CMK (cell line): ENCODE results near the gene SLC30A2.

ENCODE experiments used
- DNase-seq: peaks from one replicate; pipeline ENCODE4 v3.0.0-alpha.2; 2010; ENCODE audit warnings: low read depth

Gene SLC30A2

DNA sequence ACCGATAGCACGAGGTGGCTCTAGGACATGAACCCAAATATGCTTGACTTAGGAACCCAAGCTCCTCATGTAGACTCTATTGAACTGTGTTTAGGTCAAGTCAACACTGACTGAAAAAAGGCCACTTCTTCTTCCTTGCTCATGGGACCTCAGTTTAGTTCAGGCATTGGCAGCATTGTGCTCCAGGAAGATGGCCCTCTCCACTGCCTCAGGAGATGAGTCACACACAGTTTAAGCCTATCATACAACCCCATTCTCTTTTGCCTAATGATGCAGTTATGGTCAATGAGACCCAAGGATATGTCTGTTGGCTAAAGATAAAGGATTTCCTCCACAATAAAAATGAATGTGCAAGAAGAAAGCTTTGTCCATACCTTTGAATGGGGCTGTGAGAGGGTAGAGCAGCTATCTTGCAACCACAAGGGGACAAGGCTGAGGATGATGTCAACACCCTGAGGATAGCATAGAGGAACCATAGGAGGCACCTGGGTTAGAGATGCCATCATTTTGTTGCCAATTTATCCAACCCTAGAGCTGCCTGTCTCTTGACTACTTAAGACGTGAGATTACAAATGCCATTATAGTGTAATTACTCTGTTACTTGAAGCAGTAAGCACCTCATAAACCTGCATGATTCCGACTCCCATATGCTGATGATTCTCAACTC lies 24.5 kb upstream of the SLC30A2 start:
- DNase-seq, result peak; percentile 92

GRCh38 chr1:26069941-26070295 lies 24.0 kb upstream of the SLC30A2 start:
- DNase-seq, result no peak

DNA sequence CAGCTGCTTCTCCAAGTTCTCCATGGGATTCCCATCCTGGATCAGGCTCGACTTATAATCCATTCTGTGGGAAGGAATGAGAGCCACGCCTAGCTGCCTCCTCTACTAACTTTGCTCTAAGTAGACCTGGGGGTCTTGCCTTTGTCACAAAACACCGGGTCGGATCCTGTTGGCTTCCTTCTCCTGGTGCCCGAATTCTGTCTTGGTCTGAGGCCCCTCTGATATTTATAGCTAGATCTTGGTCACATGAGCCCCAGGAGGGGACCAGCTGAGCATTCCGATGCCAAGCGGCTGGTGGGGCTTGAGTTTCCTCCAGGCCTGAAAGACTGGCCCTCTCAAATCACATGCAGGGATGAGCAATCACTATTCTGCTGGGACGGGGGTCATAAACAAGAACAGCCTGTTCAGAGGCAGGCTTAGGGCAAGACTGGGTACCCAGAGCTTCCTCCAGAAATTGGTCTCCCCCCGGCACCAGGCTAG lies 21.6 kb upstream of the SLC30A2 start, which contains the start of gene TRIM63:
TRIM63 (minus strand) TSS at position 199 of the 480 bp plus-strand sequence; CDS start at position 63, 136 bp downstream.
- DNase-seq, result no peak

GRCh38 chr1:26066857-26067256 lies 20.9 kb upstream of the SLC30A2 start:
- no peak for DNase-seq

DNA sequence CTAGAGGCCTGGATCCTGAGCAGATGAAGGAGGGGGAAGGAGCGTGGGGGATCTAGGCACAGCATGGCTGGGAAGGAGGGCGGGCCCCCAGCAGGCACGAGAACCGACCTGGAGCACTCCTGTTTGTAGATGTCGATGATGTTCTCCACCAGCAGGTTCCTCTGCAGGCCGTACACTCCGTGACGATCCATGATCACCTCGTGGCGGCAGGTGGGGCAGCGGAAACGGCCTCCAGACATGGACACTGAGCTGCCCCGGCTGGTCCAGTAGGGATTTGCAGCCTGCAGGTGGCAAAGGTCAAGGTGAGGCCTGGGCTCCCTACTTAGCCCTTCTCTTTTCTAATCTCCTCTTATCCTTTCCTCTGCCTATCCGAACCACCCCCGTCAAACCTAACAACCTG lies 20.2 kb upstream of the SLC30A2 start:
- DNase-seq, result no peak

GRCh38 chr1:26064553-26064952 lies 18.6 kb upstream of the SLC30A2 start:
- DNase-seq, result no peak

GRCh38 chr1:26060832-26061574 lies 15.1 kb upstream of the SLC30A2 start:
- DNase-seq, result no peak

DNA sequence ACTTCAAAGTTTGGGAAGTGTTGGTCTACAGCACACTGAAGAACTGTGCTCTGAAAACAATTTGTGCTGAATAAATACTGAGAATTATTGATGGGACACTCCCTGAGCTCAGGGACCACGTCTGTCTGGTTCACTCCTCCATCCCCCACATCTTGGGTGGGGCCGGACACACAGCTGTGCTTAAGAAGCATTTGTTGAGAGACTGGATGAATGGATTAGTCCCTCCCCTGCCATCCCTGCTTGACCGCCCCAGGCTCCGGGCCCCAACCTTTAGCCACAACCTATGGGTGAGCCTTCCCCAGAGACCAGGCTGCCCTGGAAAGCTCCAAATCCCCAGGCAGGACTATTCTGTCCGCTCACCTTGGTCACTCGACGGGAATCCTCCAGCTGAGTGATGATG lies 14.0 kb upstream of the SLC30A2 start:
- no peak for DNase-seq

DNA sequence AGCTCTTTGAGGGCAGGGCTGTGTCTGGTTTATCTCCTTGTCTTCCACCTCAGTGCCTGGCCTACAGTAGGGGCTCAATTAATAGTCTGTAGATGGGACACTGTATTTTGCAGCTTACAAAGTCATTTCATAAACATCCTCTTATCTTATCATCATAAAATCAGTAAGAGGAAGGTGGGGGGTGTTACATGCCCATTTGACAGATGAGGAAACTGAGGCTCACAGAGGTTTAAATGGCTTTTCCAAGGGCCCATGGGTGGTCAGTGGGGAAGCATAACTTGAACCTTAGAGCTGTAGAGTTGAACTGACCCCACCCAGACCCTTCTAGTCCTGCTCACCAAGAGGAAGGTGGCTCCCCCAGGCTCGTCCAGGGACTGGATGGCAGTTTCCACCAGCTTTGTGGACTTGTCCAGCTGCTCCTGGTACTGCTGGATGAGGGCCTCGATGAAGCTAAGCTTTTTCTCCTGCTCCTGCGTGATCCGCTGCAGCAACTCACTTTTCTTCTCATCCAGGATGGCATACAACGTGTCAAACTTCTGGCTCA lies 12.2 kb upstream of the SLC30A2 start:
- no peak for DNase-seq

DNA sequence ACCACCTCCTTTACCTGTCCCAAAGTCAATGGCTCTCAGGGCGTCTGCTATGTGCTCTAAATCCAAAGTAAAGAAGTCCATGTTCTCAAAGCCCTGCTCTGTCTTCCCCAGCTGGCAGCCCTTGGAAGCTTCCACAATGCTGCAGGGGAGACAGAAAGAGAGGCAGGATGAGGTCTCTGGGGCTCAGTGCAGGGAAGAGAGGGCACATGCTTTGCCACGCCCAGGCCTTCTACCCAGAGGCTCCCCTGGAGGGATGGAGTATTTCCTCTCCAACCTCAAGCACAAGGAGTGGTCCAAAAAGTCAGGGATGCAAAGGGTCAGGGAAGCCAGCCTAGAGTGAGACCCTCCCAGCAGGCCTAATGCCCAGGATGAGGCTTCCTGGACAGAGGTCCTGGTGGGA lies 11.3 kb upstream of the SLC30A2 start:
- no peak for DNase-seq

- DNase-seq, result no peak
Measured at GRCh38 chr1:26055041-26055440, 9.1 kb upstream of the SLC30A2 start.

GRCh38 chr1:26053718-26054560 lies 8.0 kb upstream of the SLC30A2 start:
- DNase-seq, result peak; percentile 70

DNA sequence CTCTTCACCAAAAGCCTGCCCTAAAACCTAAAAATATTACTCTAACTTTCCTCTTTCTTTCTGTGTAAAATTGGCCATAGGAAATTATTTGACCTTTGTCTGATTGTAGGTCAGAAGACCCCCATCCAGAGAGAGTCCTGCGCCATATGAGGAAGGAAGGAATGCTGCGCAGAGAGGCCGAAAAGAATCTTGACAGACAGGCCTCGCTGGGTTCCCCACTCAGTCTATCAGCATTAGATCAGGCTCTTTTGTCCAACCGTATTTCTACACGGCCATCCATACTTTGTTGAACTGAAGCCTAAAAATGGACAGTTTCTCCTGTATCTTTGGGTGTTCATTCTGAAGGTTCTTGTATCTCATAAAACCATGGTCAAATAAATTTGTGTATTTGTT lies 4.3 kb upstream of the SLC30A2 start:
- DNase-seq, result no peak

GRCh38 chr1:26049531-26050247 lies 3.8 kb upstream of the SLC30A2 start:
- no peak for DNase-seq

DNA sequence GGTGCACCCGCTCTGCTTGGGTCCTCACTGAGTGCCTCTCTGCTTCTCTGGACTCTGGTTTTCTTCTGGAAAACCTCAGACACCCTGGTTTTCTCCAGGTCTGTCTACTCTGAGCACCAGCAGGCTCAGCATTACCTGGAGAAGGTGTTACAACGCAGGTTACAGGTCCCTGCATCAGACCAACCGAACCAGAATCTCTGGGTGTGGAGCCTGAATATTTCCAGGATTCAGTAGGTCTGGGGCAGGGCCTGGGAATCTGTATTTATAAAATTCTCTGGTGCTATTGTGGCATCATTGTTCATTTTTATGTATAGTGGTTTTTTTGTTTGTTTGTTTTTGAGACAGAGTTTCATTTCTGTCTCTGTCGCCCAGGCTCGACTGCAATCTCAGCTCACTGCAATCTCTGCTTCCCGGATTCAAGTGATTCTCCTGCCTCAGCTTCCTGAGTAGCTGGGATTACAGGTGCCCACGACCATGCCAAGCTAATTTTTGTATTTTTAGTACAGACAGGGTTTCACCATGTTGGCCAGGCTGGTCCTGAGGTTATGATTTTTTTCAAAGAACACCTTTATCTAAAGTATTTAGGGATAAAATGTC lies 1.5 kb upstream of the SLC30A2 start:
- DNase-seq, result no peak

- DNase-seq, result no peak
Measured at GRCh38 chr1:26046246-26047095, 553 bp upstream of the SLC30A2 start.

DNA sequence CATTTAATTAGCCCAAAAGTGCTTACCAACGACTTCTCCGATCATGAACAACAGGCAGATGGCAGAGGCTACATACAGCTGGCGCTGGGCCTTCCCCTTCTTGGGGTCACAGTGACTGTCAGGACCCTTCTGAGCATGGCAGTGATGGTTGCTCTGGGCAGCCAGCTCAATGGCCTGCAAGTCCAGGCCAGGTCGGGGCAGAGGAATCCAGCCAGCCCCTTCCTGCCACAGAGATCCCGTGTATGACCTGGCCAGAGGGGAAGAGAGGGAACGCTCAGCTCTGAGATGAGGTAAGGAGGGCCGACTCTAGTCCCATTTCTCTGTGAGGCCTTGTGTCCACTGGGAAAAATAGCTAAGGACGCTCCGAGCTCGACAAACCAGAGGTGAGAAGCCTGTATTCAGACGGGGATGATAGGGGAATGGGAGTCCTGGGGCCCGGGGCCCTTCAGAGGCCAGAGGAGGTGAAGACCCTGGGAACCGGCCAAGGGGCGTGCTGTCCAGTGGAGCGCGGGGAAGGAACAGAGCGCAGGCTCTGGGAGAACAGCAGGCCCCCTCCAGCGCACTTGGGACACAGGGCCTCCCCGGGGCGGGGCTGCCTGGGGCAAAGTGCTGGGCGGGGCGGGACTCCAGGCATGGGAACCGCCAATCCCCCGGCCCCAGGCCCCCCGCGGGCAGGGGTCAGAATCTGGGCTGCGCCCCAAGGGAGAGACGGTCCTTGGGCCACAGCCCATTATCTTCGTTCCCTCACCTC lies 772 bp downstream of the SLC30A2 start:
- DNase-seq, result no peak

DNA sequence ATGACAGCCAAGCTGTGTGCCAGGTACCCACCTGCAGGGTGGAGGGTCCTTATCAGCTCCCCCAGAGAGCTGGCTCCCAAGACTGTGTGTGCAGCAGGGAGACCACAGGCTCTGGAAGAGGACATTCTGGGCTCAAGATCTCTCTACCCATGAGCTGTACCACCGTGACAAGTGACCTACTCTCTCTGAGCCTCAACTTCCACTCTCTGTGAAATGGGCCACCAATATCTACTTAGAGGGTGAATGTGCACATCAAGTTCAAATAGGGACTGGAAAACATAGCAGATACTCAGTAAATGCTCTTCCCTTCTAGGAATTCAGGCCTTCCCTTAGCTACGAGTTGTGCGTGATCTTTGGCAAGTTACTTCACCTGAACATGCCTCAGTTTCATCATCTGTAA lies 1.5 kb downstream of the SLC30A2 start:
- no peak for DNase-seq

DNA sequence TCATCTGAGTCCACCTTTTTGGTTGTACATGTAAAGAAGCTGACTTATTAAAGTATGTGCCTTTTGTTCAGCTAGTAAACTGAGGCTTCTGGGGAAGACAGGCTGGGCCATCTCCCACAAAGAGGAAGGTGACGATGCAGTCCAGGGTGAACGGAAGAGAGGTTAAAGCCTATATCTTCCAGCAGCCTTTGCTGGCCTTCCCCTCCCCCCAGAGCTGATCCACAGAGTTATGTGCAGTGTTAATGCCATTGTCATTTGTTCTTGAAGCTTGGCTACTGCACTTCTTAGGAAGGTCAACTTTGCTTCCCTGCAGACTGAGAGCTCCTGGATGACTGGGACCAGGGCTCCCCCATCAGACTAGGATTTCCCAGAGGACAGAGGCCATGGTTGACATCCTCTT lies 2.2 kb downstream of the SLC30A2 start:
- DNase-seq, result no peak

DNA sequence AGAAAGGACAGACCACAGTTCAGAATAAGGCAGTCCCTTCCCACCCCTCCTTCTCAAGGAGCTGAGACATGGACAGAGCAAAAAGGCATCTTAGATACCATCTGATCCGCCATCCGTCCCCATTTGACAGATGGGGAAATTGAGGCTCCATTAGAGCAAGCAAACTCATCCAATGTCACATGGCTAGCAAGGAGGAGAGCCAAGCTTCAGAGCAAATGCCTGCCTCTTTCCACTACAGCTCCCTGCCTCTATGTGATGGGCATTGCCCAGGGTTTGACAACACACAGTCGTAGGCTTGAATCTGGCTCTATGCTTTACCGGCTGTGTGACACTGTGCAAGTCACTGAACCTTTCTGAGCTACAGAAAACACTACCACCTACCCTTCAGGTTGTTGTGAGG lies 3.9 kb downstream of the SLC30A2 start:
- DNase-seq, result no peak
